ENCODE results near the gene MGARP. TPM values are rescaled to one million over a fixed set of nuclear protein-coding genes. Genes with fewer than 3 reads are reported as not detected.

MGARP gene
- total and polyA plus RNA-seq, 9 of the 15 experiments (the other 6 are each of a cell fraction or from before 2014, with no cell fraction given) = 0.11 to 0.45 (median 0.23) TPM; not detected in 4

- TF ChIP-seq TCF7 (IDR thresholded peaks at IDR 0.05; ENCODE audit: borderline replicate concordance) = no peak
- TF ChIP-seq HDAC1 (IDR thresholded peaks at IDR 0.05) = no peak
- no peak for TF ChIP-seq ZNF507 (tag; conservative IDR thresholded peaks at IDR 0.05)
- TF ChIP-seq MAFF (IDR thresholded peaks at IDR 0.05; ENCODE audit: low read length) = no peak
- TF ChIP-seq NR3C1 (CRISPR knock-in tag; IDR thresholded peaks at IDR 0.05) = no peak
- TF ChIP-seq ARID2 (IDR thresholded peaks at IDR 0.05) = 0 out of 2 replicates have a peak, but pooled peaks have one; percentile 35
- TF ChIP-seq NFRKB (IDR thresholded peaks at IDR 0.05; ENCODE audit: low read depth) = no peak
- no peak for TF ChIP-seq GTF2F1 (IDR thresholded peaks at IDR 0.05; ENCODE audit: low read depth, low read length)
- TF ChIP-seq PHB (CRISPR knock-in tag; IDR thresholded peaks at IDR 0.05) = no peak
- no peak for TF ChIP-seq ILF3 (IDR thresholded peaks at IDR 0.05; ENCODE audit: borderline replicate concordance)
- TF ChIP-seq FOXA1 (IDR thresholded peaks at IDR 0.05; ENCODE audit: borderline replicate concordance) = no peak
- TF ChIP-seq RBM22 (IDR thresholded peaks at IDR 0.05; ENCODE audit: low read depth, low read length, poor library complexity, severe bottlenecking) = no peak
- peak; percentile 44 to 77 for TF ChIP-seq RAD21 (CRISPR knock-in tag; conservative IDR thresholded peaks at IDR 0.05 in 1 of 2, IDR thresholded peaks at IDR 0.05 in 1 of 2)
- TF ChIP-seq TEAD4 (IDR thresholded peaks at IDR 0.05; ENCODE audit: low read length) = peak; percentile 82
- TF ChIP-seq TEAD4 (CRISPR knock-in tag; IDR thresholded peaks at IDR 0.05; ENCODE audit: borderline replicate concordance) = no peak
- no peak for TF ChIP-seq ZNF197 (CRISPR knock-in tag; IDR thresholded peaks at IDR 0.05; ENCODE audit: low read depth)
- TF ChIP-seq VEZF1 (CRISPR knock-in tag; IDR thresholded peaks at IDR 0.05) = no peak
- peak; percentile 73; the same call in 1 of the 2 replicates for TF ChIP-seq ZNF121 (CRISPR knock-in tag; conservative IDR thresholded peaks at IDR 0.05)
- no peak for TF ChIP-seq PHF21A (IDR thresholded peaks at IDR 0.05; ENCODE audit: borderline replicate concordance, low read depth)
- TF ChIP-seq NR2F6 (CRISPR knock-in tag; IDR thresholded peaks at IDR 0.05) = no peak
- TF ChIP-seq ASH1L (IDR thresholded peaks at IDR 0.05; ENCODE audit: borderline replicate concordance, low read depth, partially characterized antibody) = peak; percentile 53
- no peak for TF ChIP-seq TRIM25 (IDR thresholded peaks at IDR 0.05; ENCODE audit: borderline replicate concordance)
- TF ChIP-seq USF2 (CRISPR knock-in tag; IDR thresholded peaks at IDR 0.05) = no peak
- no peak for TF ChIP-seq E2F6 (IDR thresholded peaks at IDR 0.05; ENCODE audit: borderline replicate concordance in 1 of 2, extremely low read depth in 1 of 2, insufficient read depth in 1 of 2, insufficient read length in 1 of 2, low read depth in 1 of 2, low read length in 1 of 2, poor library complexity in 1 of 2, severe bottlenecking in 1 of 2)
- no peak for TF ChIP-seq RNF2 (IDR thresholded peaks at IDR 0.05)
These were observed 52.2 kb downstream of the MGARP start (continued) for GRCh38 chr4:139227729-139228404.

Measured in K562 (cell line).